ENCODE measurements around the gene B4GALNT4.

DNA sequence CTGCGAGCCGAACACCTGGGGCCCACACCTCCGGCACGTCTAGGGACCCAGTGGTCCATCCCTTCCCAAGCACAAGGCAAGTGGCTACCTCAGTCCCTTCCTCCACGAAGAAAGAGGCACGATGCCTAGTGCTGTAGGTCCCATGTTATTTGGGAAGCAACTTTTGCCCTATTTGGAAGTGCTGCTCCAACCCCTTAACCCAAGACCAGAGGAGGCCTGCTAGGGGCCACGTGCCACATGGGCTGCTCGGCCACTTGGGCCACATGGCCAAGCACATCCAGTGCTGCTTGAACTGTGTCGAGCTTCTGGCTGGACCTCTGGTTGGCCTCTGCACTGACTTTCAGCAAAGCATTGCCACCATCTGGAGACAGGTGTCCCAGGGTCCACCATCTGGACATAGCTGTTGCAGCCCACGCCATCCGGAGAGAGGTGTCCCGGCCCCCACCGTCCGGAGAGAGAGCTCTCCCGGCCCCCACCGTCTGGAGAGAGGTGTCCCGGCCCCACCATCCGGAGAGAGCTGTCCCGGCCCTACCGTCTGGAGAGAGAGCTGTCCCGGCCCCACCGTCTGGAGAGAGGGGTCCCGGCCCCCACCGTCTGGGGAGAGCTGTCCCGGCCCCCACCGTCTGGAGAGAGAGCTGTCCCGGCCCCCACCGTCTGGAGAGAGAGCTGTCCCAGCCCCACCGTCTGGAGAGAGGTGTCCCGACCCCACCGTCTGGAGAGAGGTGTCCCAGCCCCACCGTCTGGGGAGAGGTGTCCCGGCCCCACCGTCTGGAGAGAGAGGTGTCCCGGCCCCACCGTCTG is 6.5 kb upstream of the B4GALNT4 start:
- TF ChIP-seq, protein P1, sequence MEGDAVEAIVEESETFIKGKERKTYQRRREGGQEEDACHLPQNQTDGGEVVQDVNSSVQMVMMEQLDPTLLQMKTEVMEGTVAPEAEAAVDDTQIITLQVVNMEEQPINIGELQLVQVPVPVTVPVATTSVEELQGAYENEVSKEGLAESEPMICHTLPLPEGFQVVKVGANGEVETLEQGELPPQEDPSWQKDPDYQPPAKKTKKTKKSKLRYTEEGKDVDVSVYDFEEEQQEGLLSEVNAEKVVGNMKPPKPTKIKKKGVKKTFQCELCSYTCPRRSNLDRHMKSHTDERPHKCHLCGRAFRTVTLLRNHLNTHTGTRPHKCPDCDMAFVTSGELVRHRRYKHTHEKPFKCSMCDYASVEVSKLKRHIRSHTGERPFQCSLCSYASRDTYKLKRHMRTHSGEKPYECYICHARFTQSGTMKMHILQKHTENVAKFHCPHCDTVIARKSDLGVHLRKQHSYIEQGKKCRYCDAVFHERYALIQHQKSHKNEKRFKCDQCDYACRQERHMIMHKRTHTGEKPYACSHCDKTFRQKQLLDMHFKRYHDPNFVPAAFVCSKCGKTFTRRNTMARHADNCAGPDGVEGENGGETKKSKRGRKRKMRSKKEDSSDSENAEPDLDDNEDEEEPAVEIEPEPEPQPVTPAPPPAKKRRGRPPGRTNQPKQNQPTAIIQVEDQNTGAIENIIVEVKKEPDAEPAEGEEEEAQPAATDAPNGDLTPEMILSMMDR (conservative IDR thresholded peaks at IDR 0.05; ENCODE audit: low read depth, low read length) = no peak
- TF ChIP-seq CEBPB (IDR thresholded peaks at IDR 0.05; ENCODE audit: low read depth, low read length) (no peak), RAD21 (IDR thresholded peaks at IDR 0.05; ENCODE audit: low read length) (no peak), SMC3 (IDR thresholded peaks at IDR 0.05; ENCODE audit: low read depth, low read length) (no peak), POLR2A (IDR thresholded peaks at IDR 0.05; ENCODE audit: low read depth, low read length) (no peak), MAZ (IDR thresholded peaks at IDR 0.05; ENCODE audit: borderline replicate concordance, low read depth, low read length) (no peak), CHD1 (IDR thresholded peaks at IDR 0.05; ENCODE audit: low read depth, low read length) (no peak), RCOR1 (IDR thresholded peaks at IDR 0.05; ENCODE audit: insufficient replicate concordance, low read length) (no peak), RFX5 (IDR thresholded peaks at IDR 0.05; ENCODE audit: low read depth, low read length) (no peak)
- TF ChIP-seq, protein P2, sequence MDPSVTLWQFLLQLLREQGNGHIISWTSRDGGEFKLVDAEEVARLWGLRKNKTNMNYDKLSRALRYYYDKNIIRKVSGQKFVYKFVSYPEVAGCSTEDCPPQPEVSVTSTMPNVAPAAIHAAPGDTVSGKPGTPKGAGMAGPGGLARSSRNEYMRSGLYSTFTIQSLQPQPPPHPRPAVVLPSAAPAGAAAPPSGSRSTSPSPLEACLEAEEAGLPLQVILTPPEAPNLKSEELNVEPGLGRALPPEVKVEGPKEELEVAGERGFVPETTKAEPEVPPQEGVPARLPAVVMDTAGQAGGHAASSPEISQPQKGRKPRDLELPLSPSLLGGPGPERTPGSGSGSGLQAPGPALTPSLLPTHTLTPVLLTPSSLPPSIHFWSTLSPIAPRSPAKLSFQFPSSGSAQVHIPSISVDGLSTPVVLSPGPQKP (IDR thresholded peaks at IDR 0.05; ENCODE audit: borderline replicate concordance, low read depth, low read length) = no peak
- TF ChIP-seq, protein P3, sequence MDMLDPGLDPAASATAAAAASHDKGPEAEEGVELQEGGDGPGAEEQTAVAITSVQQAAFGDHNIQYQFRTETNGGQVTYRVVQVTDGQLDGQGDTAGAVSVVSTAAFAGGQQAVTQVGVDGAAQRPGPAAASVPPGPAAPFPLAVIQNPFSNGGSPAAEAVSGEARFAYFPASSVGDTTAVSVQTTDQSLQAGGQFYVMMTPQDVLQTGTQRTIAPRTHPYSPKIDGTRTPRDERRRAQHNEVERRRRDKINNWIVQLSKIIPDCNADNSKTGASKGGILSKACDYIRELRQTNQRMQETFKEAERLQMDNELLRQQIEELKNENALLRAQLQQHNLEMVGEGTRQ (IDR thresholded peaks at IDR 0.05; ENCODE audit: low read depth, low read length) = no peak
